ENCODE results near the gene NCOA3. TPM values are rescaled to one million over a fixed set of nuclear protein-coding genes. Genes with fewer than 3 reads are reported as not detected.

The NCOA3 gene
- total RNA-seq, 4 donors from 2014 or later: 45.1 to 77.8 (median 56.3) TPM

- TF ChIP-seq, protein P1, sequence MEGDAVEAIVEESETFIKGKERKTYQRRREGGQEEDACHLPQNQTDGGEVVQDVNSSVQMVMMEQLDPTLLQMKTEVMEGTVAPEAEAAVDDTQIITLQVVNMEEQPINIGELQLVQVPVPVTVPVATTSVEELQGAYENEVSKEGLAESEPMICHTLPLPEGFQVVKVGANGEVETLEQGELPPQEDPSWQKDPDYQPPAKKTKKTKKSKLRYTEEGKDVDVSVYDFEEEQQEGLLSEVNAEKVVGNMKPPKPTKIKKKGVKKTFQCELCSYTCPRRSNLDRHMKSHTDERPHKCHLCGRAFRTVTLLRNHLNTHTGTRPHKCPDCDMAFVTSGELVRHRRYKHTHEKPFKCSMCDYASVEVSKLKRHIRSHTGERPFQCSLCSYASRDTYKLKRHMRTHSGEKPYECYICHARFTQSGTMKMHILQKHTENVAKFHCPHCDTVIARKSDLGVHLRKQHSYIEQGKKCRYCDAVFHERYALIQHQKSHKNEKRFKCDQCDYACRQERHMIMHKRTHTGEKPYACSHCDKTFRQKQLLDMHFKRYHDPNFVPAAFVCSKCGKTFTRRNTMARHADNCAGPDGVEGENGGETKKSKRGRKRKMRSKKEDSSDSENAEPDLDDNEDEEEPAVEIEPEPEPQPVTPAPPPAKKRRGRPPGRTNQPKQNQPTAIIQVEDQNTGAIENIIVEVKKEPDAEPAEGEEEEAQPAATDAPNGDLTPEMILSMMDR (IDR thresholded peaks at IDR 0.05): no peak
- no peak for TF ChIP-seq EP300 (IDR thresholded peaks at IDR 0.05)
- no peak for TF ChIP-seq POLR2AphosphoS5 (IDR thresholded peaks at IDR 0.05)
- TF ChIP-seq POLR2A (IDR thresholded peaks at IDR 0.05): no peak
- H3K36me3 ChIP-seq: no peaks in the 10 kb centered on the region
- H3K4me1 ChIP-seq: peaks cover 14% of the 10 kb centered on the region
- no peaks in the 10 kb centered on the region for H3K27me3 ChIP-seq
- H3K9me3 ChIP-seq: no peaks in the 10 kb centered on the region
- 89% methylated on average over 1 of the region's 1 CpG for WGBS
- no peak for DNase-seq (ENCODE audit: low spot score in 2 of 2)
- no peak overlapping the region for H3K4me3 ChIP-seq
- no peak overlapping the region for H3K27ac ChIP-seq
Observed at GRCh38 chr20:47509685-47510084, 8.0 kb downstream of the NCOA3 start.

GRCh38 chr20:47515843-47516242 is 14.2 kb downstream of the NCOA3 start:
- 93% methylated on average over 1 of the region's 1 CpG for WGBS
- H3K36me3 ChIP-seq: peaks cover 8% of the 10 kb centered on the region
- H3K4me1 ChIP-seq: no peaks in the 10 kb centered on the region
- H3K27ac ChIP-seq: no peak overlapping the region
- H3K27me3 ChIP-seq: no peaks in the 10 kb centered on the region
- DNase-seq (ENCODE audit: low spot score in 2 of 2): no peak
- peaks cover 2% of the 10 kb centered on the region for H3K9me3 ChIP-seq
- TF ChIP-seq POLR2AphosphoS5 (IDR thresholded peaks at IDR 0.05) (no peak), POLR2A (IDR thresholded peaks at IDR 0.05) (no peak), EP300 (IDR thresholded peaks at IDR 0.05) (no peak)
- TF ChIP-seq, protein P1 (IDR thresholded peaks at IDR 0.05): no peak
- H3K4me3 ChIP-seq: no peak overlapping the region

DNA sequence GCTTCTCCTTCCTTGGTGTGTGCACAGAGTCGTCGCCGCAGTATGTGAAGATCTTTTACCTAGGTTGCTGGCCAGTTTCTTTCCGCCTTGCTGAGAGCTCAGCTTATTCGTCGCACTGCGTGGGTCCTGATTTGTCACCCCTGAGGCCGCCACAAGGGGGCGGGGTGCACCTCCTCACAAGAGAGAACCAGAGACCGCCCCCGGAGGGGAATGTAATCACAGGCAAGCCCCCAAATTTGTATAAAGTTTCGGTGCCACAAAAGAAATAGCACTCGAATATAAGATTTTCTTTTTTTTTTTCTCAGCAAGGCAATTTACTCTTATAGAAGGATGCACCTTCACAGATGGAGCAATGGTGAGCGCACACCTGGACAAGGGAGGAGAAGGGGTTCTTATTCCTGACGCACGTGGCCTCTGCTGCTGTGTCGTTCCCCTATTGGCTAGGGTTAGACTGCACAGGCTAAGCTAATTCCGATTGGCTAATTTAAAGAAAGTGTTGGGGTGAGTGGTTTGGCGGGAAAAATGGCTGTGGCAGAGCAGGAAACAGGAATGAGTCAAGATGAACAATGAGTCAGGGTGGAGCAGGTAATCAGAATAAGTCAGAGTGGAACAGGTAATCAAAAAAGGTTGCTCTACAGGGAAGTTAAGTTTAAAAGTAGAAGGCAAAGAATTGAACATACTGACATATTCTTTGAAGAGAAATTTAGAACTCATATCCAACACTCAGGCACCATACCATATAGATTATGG is 19.5 kb downstream of the NCOA3 start:
- Histone ChIP-seq H3K36me3 (peaks cover 14% of the 10 kb centered on the region), H3K4me3 (no peak overlapping the region), H3K9me3 (peaks cover 10% of the 10 kb centered on the region), H3K27me3 (no peaks in the 10 kb centered on the region), H3K4me1 (peaks cover 8% of the 10 kb centered on the region), H3K27ac (no peak overlapping the region)
- TF ChIP-seq POLR2A (IDR thresholded peaks at IDR 0.05) (no peak), POLR2AphosphoS5 (IDR thresholded peaks at IDR 0.05) (no peak), EP300 (IDR thresholded peaks at IDR 0.05) (no peak)
- TF ChIP-seq, protein P1 (IDR thresholded peaks at IDR 0.05): no peak
- no peak for DNase-seq (ENCODE audit: low spot score in 2 of 2)
- WGBS: 97% methylated on average over 19 of the region's 19 CpGs

- DNase-seq (ENCODE audit: low spot score in 2 of 2): no peak
- WGBS: 73% methylated on average over 8 of the region's 8 CpGs
- Histone ChIP-seq H3K9me3 (peaks cover 10% of the 10 kb centered on the region), H3K27ac (no peak overlapping the region), H3K4me3 (no peak overlapping the region), H3K27me3 (no peaks in the 10 kb centered on the region), H3K36me3 (peaks cover 10% of the 10 kb centered on the region), H3K4me1 (peaks cover 8% of the 10 kb centered on the region)
- TF ChIP-seq POLR2AphosphoS5 (IDR thresholded peaks at IDR 0.05) (no peak), POLR2A (IDR thresholded peaks at IDR 0.05) (no peak), EP300 (IDR thresholded peaks at IDR 0.05) (no peak)
- TF ChIP-seq, protein P1 (IDR thresholded peaks at IDR 0.05): no peak
Observed at GRCh38 chr20:47524015-47524784, 22.5 kb downstream of the NCOA3 start.
